ENCODE measurements around the gene LACC1. TPM values are rescaled to one million over a fixed set of nuclear protein-coding genes. Genes with fewer than 3 reads are reported as not detected.

Gene LACC1
- total and polyA plus RNA-seq, 7 donors: 3.3 to 21.7 (median 9.1) TPM

DNA sequence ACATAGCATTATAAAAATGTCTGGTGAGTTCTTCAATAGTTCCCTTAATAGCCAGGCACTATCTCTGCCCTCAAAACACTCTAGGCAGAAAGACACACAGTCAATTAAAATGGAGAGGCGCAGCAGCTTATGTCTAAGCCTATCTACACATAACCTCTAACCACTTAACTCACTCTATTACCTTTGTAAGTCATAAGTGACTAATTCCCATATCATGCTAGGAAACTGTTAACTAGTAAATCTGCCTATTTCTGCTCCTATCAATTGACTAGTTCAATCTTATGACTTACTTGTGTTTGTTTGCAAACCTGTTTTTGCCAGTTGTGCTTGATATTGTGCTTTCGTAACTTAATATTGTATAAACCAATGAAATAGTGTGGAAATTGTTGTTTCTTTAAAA is 3.3 kb upstream of the LACC1 start:
- H3K4me1 ChIP-seq: peaks cover 0 to 22% (median 11%) of the 10 kb centered on the region in 4 donors
- H3K27ac ChIP-seq: no peak overlapping the region
- H3K4me3 ChIP-seq: no peak overlapping the region
- 97 to 98% methylated on average over 2 of the region's 2 CpGs for WGBS, 2 donors
- H3K36me3 ChIP-seq: no peaks in the 10 kb centered on the region
- H3K9me3 ChIP-seq: no peaks in the 10 kb centered on the region
- no peak for TF ChIP-seq POLR2A (IDR thresholded peaks at IDR 0.05)
- no peak for TF ChIP-seq EP300 (IDR thresholded peaks at IDR 0.05)
- TF ChIP-seq POLR2AphosphoS5 (IDR thresholded peaks at IDR 0.05): no peak
- TF ChIP-seq, protein P1, sequence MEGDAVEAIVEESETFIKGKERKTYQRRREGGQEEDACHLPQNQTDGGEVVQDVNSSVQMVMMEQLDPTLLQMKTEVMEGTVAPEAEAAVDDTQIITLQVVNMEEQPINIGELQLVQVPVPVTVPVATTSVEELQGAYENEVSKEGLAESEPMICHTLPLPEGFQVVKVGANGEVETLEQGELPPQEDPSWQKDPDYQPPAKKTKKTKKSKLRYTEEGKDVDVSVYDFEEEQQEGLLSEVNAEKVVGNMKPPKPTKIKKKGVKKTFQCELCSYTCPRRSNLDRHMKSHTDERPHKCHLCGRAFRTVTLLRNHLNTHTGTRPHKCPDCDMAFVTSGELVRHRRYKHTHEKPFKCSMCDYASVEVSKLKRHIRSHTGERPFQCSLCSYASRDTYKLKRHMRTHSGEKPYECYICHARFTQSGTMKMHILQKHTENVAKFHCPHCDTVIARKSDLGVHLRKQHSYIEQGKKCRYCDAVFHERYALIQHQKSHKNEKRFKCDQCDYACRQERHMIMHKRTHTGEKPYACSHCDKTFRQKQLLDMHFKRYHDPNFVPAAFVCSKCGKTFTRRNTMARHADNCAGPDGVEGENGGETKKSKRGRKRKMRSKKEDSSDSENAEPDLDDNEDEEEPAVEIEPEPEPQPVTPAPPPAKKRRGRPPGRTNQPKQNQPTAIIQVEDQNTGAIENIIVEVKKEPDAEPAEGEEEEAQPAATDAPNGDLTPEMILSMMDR (IDR thresholded peaks at IDR 0.05): no peak
- DNase-seq: no peak
- intact Hi-C loops (cut with DNase I): loop anchor here (5.0 to 10.0 kb wide), 3 partner anchors 332 to 1279 kb away; no protein-coding TSS in a partner anchor
- H3K27me3 ChIP-seq: no peaks in the 10 kb centered on the region

DNA sequence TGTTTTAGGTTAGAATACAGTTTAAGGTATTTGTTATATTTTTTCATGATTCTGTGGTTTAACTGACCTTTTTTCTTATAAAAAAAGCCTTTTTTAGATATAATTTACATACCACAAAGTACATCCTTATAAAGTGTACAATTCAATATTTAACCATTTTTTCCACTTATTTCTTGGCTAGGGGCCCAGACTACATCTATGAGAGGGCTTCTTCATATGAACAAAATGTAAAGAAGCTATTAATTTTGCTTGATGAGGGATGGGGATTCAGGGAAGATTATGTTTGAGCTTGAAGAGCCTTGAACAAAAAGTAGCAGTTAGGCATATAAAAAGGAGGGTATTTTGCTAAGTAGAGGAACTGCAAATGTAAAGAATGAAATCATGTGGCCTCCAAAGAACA is 2.4 kb upstream of the LACC1 start:
- H3K27ac ChIP-seq: no peak overlapping the region
- DNase-seq: no peak
- H3K4me3 ChIP-seq: no peak overlapping the region
- TF ChIP-seq EP300 (IDR thresholded peaks at IDR 0.05): no peak
- TF ChIP-seq POLR2AphosphoS5 (IDR thresholded peaks at IDR 0.05): no peak
- TF ChIP-seq, protein P1 (IDR thresholded peaks at IDR 0.05): no peak
- TF ChIP-seq POLR2A (IDR thresholded peaks at IDR 0.05): no peak
- no peaks in the 10 kb centered on the region for H3K27me3 ChIP-seq
- peaks cover 0 to 22% (median 11%) of the 10 kb centered on the region in 4 donors for H3K4me1 ChIP-seq
- intact Hi-C loops (cut with DNase I): loop anchor here (5.0 to 10.0 kb wide), 3 partner anchors 333 to 1280 kb away; no protein-coding TSS in a partner anchor
- H3K36me3 ChIP-seq: no peaks in the 10 kb centered on the region
- H3K9me3 ChIP-seq: no peaks in the 10 kb centered on the region

DNA sequence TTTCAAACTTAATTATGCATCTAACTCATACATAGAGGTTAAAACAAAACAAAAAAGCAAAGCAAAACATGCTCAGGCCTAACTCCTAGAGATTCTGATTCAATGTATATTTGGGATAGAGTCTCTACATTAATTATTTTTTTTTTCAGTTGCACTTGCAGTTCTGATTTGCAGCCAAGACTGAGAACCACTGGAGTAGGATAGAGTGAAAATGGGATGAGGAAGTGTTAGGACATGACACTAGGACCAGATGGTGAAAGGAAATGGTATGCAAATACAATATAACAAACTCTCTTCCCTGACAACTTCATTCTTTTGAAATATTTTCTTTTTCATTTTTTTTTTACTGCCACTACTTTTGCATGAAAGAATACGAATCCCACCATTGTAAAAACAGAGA is 1.9 kb upstream of the LACC1 start:
- intact Hi-C loops (cut with DNase I): loop anchor here (5.0 to 10.0 kb wide), 3 partner anchors 333 to 1280 kb away; no protein-coding TSS in a partner anchor
- no peak overlapping the region for H3K4me3 ChIP-seq
- no peaks in the 10 kb centered on the region for H3K36me3 ChIP-seq
- no peak overlapping the region for H3K27ac ChIP-seq
- TF ChIP-seq EP300 (IDR thresholded peaks at IDR 0.05) (no peak), POLR2A (IDR thresholded peaks at IDR 0.05) (no peak), POLR2AphosphoS5 (IDR thresholded peaks at IDR 0.05) (no peak)
- TF ChIP-seq, protein P1 (IDR thresholded peaks at IDR 0.05): no peak
- no peaks in the 10 kb centered on the region for H3K9me3 ChIP-seq
- WGBS, 2 donors: 72 to 81% methylated on average over 1 of the region's 1 CpG
- peaks cover 0 to 22% (median 11%) of the 10 kb centered on the region in 4 donors for H3K4me1 ChIP-seq
- no peaks in the 10 kb centered on the region for H3K27me3 ChIP-seq
- no peak for DNase-seq

DNA sequence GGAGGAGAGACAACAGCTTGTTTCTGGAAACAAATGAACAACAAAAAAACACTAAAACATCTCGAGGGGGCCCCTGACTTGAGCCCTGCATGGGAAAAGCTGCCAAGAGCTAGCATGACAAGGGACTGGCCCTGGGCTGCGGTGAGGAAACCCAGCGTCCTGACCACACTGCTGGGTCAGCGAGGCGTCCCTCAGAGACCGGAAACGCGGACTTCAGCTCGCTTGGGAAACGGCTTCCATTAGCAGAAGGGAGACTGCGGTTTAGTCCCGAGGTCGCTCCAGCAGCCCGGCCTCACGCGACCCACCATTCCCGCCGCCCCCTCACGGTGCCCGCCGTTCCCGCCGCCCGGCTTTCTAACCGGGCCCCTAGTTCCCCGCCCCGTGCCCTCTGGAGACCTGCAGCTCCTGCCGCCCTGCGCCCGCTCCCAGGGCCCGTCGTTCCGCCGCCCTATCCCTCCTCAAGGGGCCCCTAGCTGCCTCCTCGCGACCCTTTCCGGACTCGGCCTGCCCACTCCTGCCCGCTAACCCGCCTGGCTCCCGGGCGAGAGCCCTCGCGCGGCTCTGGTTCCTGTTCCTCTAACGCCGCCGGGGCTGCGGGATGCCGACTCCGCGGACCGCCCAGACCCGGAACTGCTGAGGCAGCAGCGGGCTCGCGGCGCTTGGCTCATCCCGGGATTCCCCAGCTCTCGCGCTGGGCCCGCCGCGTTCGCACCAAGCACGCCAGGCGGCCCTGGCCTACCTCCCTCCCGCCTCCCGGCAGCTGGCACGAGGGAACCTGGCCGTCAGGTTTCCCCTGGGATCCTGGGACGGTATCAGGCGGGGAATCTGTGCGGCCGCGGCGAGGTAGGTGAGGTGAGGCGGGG is 581 bp upstream of the LACC1 start, which contains the start of gene CCDC122:
Gene CCDC122, minus strand, starts transcription at position 849 of the 863 bp plus-strand sequence. CDS start 10,364 bp downstream, outside the sequence.
- intact Hi-C loops (cut with DNase I): loop anchor here (5.0 to 10.0 kb wide), 3 partner anchors 334 to 1282 kb away; no protein-coding TSS in a partner anchor
- Histone ChIP-seq H3K27ac (peak within 1 kb of the TSS; percentile 94 to 99 (median 96)), H3K4me1 (peaks cover 0 to 22% (median 11%) of the 10 kb centered on the region in 4 donors), H3K9me3 (no peaks in the 10 kb centered on the region), H3K36me3 (no peaks in the 10 kb centered on the region), H3K4me3 (peak within 1 kb of the TSS; percentile 82 to 94 (median 86)), H3K27me3 (no peaks in the 10 kb centered on the region)
- peak; percentile 91 for DNase-seq
- TF ChIP-seq, protein P1 (IDR thresholded peaks at IDR 0.05): no peak
- no peak for TF ChIP-seq EP300 (IDR thresholded peaks at IDR 0.05)
- TF ChIP-seq POLR2AphosphoS5 (IDR thresholded peaks at IDR 0.05): peak; percentile 35 to 89 (median 56)
- peak in 1 of 2 donors; percentile 57 for TF ChIP-seq POLR2A (IDR thresholded peaks at IDR 0.05)
- 1% methylated on average over 78 of the region's 78 CpGs for WGBS, 2 donors

Measured in sigmoid colon (tissue), 7 donors.